GM19467 (cell line): ENCODE results near the gene CASS4.

Experiments used
- ATAC-seq: cut with Tn5 transposase; IDR thresholded peaks from one replicate; pipeline ENCODE4 v1.9.1; 2021; ENCODE audit warnings: mild to moderate bottlenecking, moderate library complexity; ENCODE audit not compliant: unreplicated experiment

CASS4 gene

GRCh38 chr20:56422076-56422823 is 10.2 kb downstream of the CASS4 start:
- no peak for ATAC-seq

- no peak for ATAC-seq
Observed at GRCh38 chr20:56422824-56423189, 10.7 kb downstream of the CASS4 start.

- no peak for ATAC-seq
Observed at GRCh38 chr20:56423211-56423610, 11.2 kb downstream of the CASS4 start.

- ATAC-seq: no peak
Observed at GRCh38 chr20:56423886-56424285, 11.8 kb downstream of the CASS4 start.

- no peak for ATAC-seq
Observed at GRCh38 chr20:56424931-56425330, 12.9 kb downstream of the CASS4 start.

GRCh38 chr20:56426026-56426425 is 14.0 kb downstream of the CASS4 start:
- no peak for ATAC-seq

- ATAC-seq: no peak
Observed at GRCh38 chr20:56426926-56427325, 14.9 kb downstream of the CASS4 start.

- no peak for ATAC-seq
Observed at GRCh38 chr20:56427797-56428196, 15.7 kb downstream of the CASS4 start.

GRCh38 chr20:56428410-56428809 is 16.4 kb downstream of the CASS4 start:
- no peak for ATAC-seq

GRCh38 chr20:56428881-56429280 is 16.8 kb downstream of the CASS4 start:
- no peak for ATAC-seq

- ATAC-seq: no peak
Observed at GRCh38 chr20:56429502-56429901, 17.4 kb downstream of the CASS4 start.

- ATAC-seq: no peak
Observed at GRCh38 chr20:56429941-56430340, 17.9 kb downstream of the CASS4 start.

GRCh38 chr20:56430461-56430860 is 18.4 kb downstream of the CASS4 start:
- ATAC-seq: no peak

- ATAC-seq: no peak
Observed at GRCh38 chr20:56430957-56431356, 18.9 kb downstream of the CASS4 start.

GRCh38 chr20:56431471-56431870 is 19.4 kb downstream of the CASS4 start:
- no peak for ATAC-seq

- no peak for ATAC-seq
Observed at GRCh38 chr20:56433221-56433879, 21.3 kb downstream of the CASS4 start.

- no peak for ATAC-seq
Observed at GRCh38 chr20:56433880-56434255, 21.8 kb downstream of the CASS4 start.

GRCh38 chr20:56437196-56437960 is 25.3 kb downstream of the CASS4 start:
- ATAC-seq: no peak

- ATAC-seq: no peak
Observed at GRCh38 chr20:56438284-56438683, 26.2 kb downstream of the CASS4 start.

- ATAC-seq: no peak
Observed at GRCh38 chr20:56439771-56440291, 27.8 kb downstream of the CASS4 start.

- no peak for ATAC-seq
Observed at GRCh38 chr20:56440346-56441007, 28.4 kb downstream of the CASS4 start.
